Measurements from ENCODE around the gene ANKRD28. TPM values are rescaled to one million over a fixed set of nuclear protein-coding genes. Genes with fewer than 3 reads are reported as not detected.

The ANKRD28 gene
- total and polyA plus RNA-seq, 2 of the 8 experiments (the other 6 are each of a cell fraction or from before 2014, with no cell fraction given) = 39.1 to 61.7 TPM

GRCh38 chr3:15724446-15724845 is 73.3 kb downstream of the ANKRD28 start:
- DNase-seq (ENCODE audit: low read depth in 1 of 2, low spot score in 2 of 2) (no peak), FAIRE-seq (no peak)
- 0 out of 2 replicates have a peak, but pooled peaks cover 2% of the 10 kb centered on the region for H3K79me1 ChIP-seq (ENCODE audit: low read depth, low read length)
- no peak overlapping the region for H3K23ac ChIP-seq (ENCODE audit: insufficient read length)
- H3K9me3 ChIP-seq (ENCODE audit: insufficient read depth in 2 of 2, low read depth in 1 of 2, low read length in 1 of 2) = no peaks in the 10 kb centered on the region
- no peak overlapping the region for H2BK120ac ChIP-seq (replicated peaks; ENCODE audit: low read depth, low read length)
- no peak overlapping the region for H4K5ac ChIP-seq (ENCODE audit: insufficient read length, low read depth, low read length)
- H3K27ac ChIP-seq (ENCODE audit: low read depth, low read length) = no peak overlapping the region
- H2BK12ac ChIP-seq (ENCODE audit: low read depth, low read length) = no peak overlapping the region
- no peak overlapping the region for H2BK20ac ChIP-seq (ENCODE audit: low read length)
- no peak overlapping the region for H3K18ac ChIP-seq (ENCODE audit: extremely low read depth, low read length)
- H3K4me2 ChIP-seq (ENCODE audit: insufficient read depth in 1 of 2, low read depth in 2 of 2, low read length in 2 of 2) = no peak overlapping the region
- H2AFZ ChIP-seq (ENCODE audit: low read length) = no peak overlapping the region
- H3K23me2 ChIP-seq (ENCODE audit: low read depth, low read length) = no peaks in the 10 kb centered on the region
- no peak overlapping the region for H2BK5ac ChIP-seq (ENCODE audit: low read depth, low read length)
- CTCF ChIA-PET (ENCODE audit: partially characterized antibody) = no interaction called here
- no peaks in the 10 kb centered on the region for H3K27me3 ChIP-seq (replicated peaks in 1 of 4; ENCODE audit: control insufficient read depth in 3 of 4, extremely low read depth in 1 of 4, insufficient read depth in 3 of 4, low read length in 3 of 4)
- H3K79me2 ChIP-seq (ENCODE audit: control insufficient read depth in 1 of 2, insufficient read depth in 2 of 2, low read length in 2 of 2) = no peaks in the 10 kb centered on the region
- 92% methylated on average over 1 of the region's 1 CpG; no CpG with 5 or more reads in 1 of the 2 experiments for WGBS, 2 experiments (ENCODE audit: extremely low coverage in 1 of 2, insufficient coverage in 1 of 2, insufficient read length in 1 of 2, insufficient replicate concordance in 2 of 2, low coverage in 1 of 2, low lambda C conversion rate in 2 of 2, missing lambda C conversion rate in 1 of 2)
- H2BK15ac ChIP-seq (ENCODE audit: low read length) = no peak overlapping the region
- no peak overlapping the region for H3K9ac ChIP-seq (replicated peaks in 1 of 4; ENCODE audit: extremely low read depth in 1 of 4, low read depth in 3 of 4, low read length in 3 of 4)
- H3K4me3 ChIP-seq (ENCODE audit: extremely low read depth in 1 of 4, insufficient read depth in 2 of 4, low read depth in 3 of 4, low read length in 4 of 4) = no peak overlapping the region
- no peak overlapping the region for H4K91ac ChIP-seq (replicated peaks; ENCODE audit: insufficient read length, low read length)
- H3K36me3 ChIP-seq (ENCODE audit: control insufficient read depth in 2 of 4, insufficient read depth in 4 of 4, low read length in 3 of 4) = peaks cover 2 to 31% (median 12%) of the 10 kb centered on the region in 4 experiments; a peak in 5 of 8 replicates
- H3K4me1 ChIP-seq (replicated peaks in 1 of 4; ENCODE audit: control insufficient read depth in 3 of 4, insufficient read depth in 4 of 4, low read length in 3 of 4) = no peaks in the 10 kb centered on the region
- no peak overlapping the region for H4K8ac ChIP-seq (ENCODE audit: extremely low read depth, insufficient read depth, low read length)
- H2AK5ac ChIP-seq (ENCODE audit: low read depth, low read length) = no peak overlapping the region
- no peak overlapping the region for H3K14ac ChIP-seq (ENCODE audit: insufficient read length)
- no peak overlapping the region for H3K56ac ChIP-seq (replicated peaks; ENCODE audit: insufficient read length, low read depth, low read length)
- H3K4ac ChIP-seq (replicated peaks; ENCODE audit: insufficient read length, low read depth, low read length) = no peak overlapping the region
- POLR2A ChIA-PET (ENCODE audit: partially characterized antibody) = no interaction called here
- H4K20me1 ChIP-seq (replicated peaks in 1 of 2; ENCODE audit: control insufficient read depth in 1 of 2, insufficient read depth in 2 of 2, low read length in 2 of 2) = no peaks in the 10 kb centered on the region
- no peak for TF ChIP-seq BRCA1 (IDR thresholded peaks at IDR 0.05; ENCODE audit: low read depth, low read length)
- TF ChIP-seq KDM5A (IDR thresholded peaks at IDR 0.05; ENCODE audit: low read length) = no peak
- no peak for TF ChIP-seq RAD21 (IDR thresholded peaks at IDR 0.05 in 1 of 2, conservative IDR thresholded peaks at IDR 0.05 in 1 of 2; ENCODE audit: low read depth in 2 of 2, low read length in 2 of 2)
- no peak for TF ChIP-seq TAF1 (IDR thresholded peaks at IDR 0.05; ENCODE audit: low read depth, low read length)
- no peak for TF ChIP-seq RBBP5 (IDR thresholded peaks at IDR 0.05; ENCODE audit: borderline replicate concordance, low read depth, low read length)
- TF ChIP-seq HDAC2 (IDR thresholded peaks at IDR 0.05; ENCODE audit: borderline replicate concordance in 1 of 2, low read depth in 2 of 2, low read length in 2 of 2) = no peak
- no peak for TF ChIP-seq KDM1A (IDR thresholded peaks at IDR 0.05; ENCODE audit: borderline replicate concordance, low read length)
- no peak for TF ChIP-seq SP2 (IDR thresholded peaks at IDR 0.05; ENCODE audit: low read length)
- no peak for TF ChIP-seq CTCF (IDR thresholded peaks at IDR 0.05; ENCODE audit: control extremely low read depth in 1 of 3, insufficient read depth in 1 of 3, low read depth in 1 of 3, low read length in 3 of 3)
- no peak for TF ChIP-seq RNF2 (IDR thresholded peaks at IDR 0.05; ENCODE audit: borderline replicate concordance, low read depth, low read length, missing control alignments, poor library complexity, severe bottlenecking)
- TF ChIP-seq BCL11A (IDR thresholded peaks at IDR 0.05; ENCODE audit: low read depth in 2 of 2, low read length in 2 of 2) = no peak
